SK-N-SH (cell line): Measurements from ENCODE around the gene CRISP2. TPM values are rescaled to one million over a fixed set of nuclear protein-coding genes. Genes with fewer than 3 reads are reported as not detected.

Source experiments
- CTCF ChIA-PET: fragments of 300-600, 350-600 bp; formaldehyde crosslinking; extraction: SDS; loops from one replicate; lab custom pipeline; 2021; lab: Yijun Ruan, JAX
- POLR2A ChIA-PET: fragments of 350-600 bp; sonication (Branson Sonifier 250); formaldehyde crosslinking; extraction: SDS; loops from one replicate; lab custom pipeline; 2020; ENCODE audit warnings: antibody characterized with exemption, inconsistent platforms; lab: Yijun Ruan, JAX
- DNase-seq: peaks from one replicate; pipeline ENCODE4 v3.0.0; 2012
- H2AFZ ChIP-seq: fragments of 200-600 bp; sonication (generic); 2 replicates; pipeline ENCODE4 v1.8.1; 2016; ENCODE audit warnings: antibody characterized with exemption, mild to moderate bottlenecking, low read depth
- H3F3A ChIP-seq: fragments of 200-600 bp; sonication (generic); replicated peaks from 2 replicates; pipeline ENCODE3; 2016; ENCODE audit warnings: antibody characterized with exemption, mild to moderate bottlenecking; ENCODE audit not compliant: insufficient read depth
- H3K27ac ChIP-seq, 2 experiments: fragments of 200-500 bp in 1 of 2; fragments of 200-600 bp in 1 of 2; sonication (Bioruptor generic) in 1 of 2; sonication (generic), shearing (Covaris generic) in 1 of 2; 2 replicates each; pipeline versions ENCODE4 v1.5.1 to v1.6.1; 2014 to 2016; ENCODE audit warnings: low read depth in 2 of 2, inconsistent platforms in 1 of 2, low read length in 1 of 2, mild to moderate bottlenecking in 1 of 2, mixed read lengths in 1 of 2
- H3K27me3 ChIP-seq: fragments of 200-600 bp; sonication (generic), shearing (Covaris generic); 2 replicates; pipeline ENCODE4 v1.6.1; 2016; ENCODE audit warnings: mixed run types; ENCODE audit not compliant: insufficient read depth
- H3K36me3 ChIP-seq, 2 experiments: fragments of 200-500 bp in 1 of 2; fragments of 200-600 bp in 1 of 2; sonication (Bioruptor generic) in 1 of 2; sonication (generic) in 1 of 2; replicated peaks in 1 of 2; 2 replicates each; pipeline versions ENCODE3 to v1.5.1; 2014 to 2016; ENCODE audit warnings: low read length in 1 of 2, mild to moderate bottlenecking in 1 of 2; ENCODE audit not compliant: insufficient read depth in 2 of 2, control insufficient read depth in 1 of 2
- H3K4me1 ChIP-seq, 2 experiments: fragments of 200-500 bp in 1 of 2; fragments of 200-600 bp in 1 of 2; sonication (Bioruptor generic) in 1 of 2; sonication (generic), shearing (Covaris generic) in 1 of 2; 2 replicates each; pipeline versions ENCODE4 v1.5.1 to v1.6.1; 2014 to 2016; ENCODE audit warnings: low read depth in 1 of 2, low read length in 1 of 2, mixed run types in 1 of 2; ENCODE audit not compliant: insufficient read depth in 2 of 2, control insufficient read depth in 1 of 2
- H3K4me2 ChIP-seq: fragments of 200-600 bp; sonication (generic), shearing (Covaris generic); 2 replicates; pipeline ENCODE4 v1.6.1; 2017; ENCODE audit warnings: mixed run types
- H3K4me3 ChIP-seq, 2 experiments: fragments of 200-500 bp in 1 of 2; fragments of 200-600 bp in 1 of 2; sonication (Bioruptor generic) in 1 of 2; sonication (generic), shearing (Covaris generic) in 1 of 2; 2 replicates each; pipeline versions ENCODE4 v1.5.1 to v1.8.1; 2014 to 2016; ENCODE audit warnings: low read depth in 2 of 2, inconsistent platforms in 1 of 2, low read length in 1 of 2, mild to moderate bottlenecking in 1 of 2, mixed read lengths in 1 of 2, moderate library complexity in 1 of 2
- H3K79me2 ChIP-seq: fragments of 200-600 bp; sonication (generic); 2 replicates; pipeline ENCODE4 v1.8.1; 2017; ENCODE audit warnings: mild to moderate bottlenecking; ENCODE audit not compliant: insufficient read depth
- H3K9ac ChIP-seq: fragments of 200-600 bp; sonication (generic); 2 replicates; pipeline ENCODE4 v1.6.1; 2017; ENCODE audit warnings: mixed run types
- H3K9me2 ChIP-seq: fragments of 200-600 bp; sonication (generic); 2 replicates; pipeline ENCODE4 v1.6.1; 2017; ENCODE audit warnings: mixed run types
- H3K9me3 ChIP-seq: fragments of 200-600 bp; sonication (generic); 2 replicates; pipeline ENCODE4 v1.6.1; 2017; ENCODE audit warnings: mixed run types, mild to moderate bottlenecking, moderate library complexity
- H4K20me1 ChIP-seq: fragments of 200-600 bp; sonication (generic); 2 replicates; pipeline ENCODE4 v1.6.1; 2017; ENCODE audit warnings: mild to moderate bottlenecking, mixed run types; ENCODE audit not compliant: insufficient read depth
- EP300 ChIP-seq, 2 experiments: IDR thresholded peaks; 2 replicates each; pipeline versions ENCODE4 v1.4.0 to v1.6.1; 2012; ENCODE audit warnings: borderline replicate concordance in 1 of 2, low read depth in 1 of 2, low read length in 1 of 2
- EZH2phosphoT487 ChIP-seq: fragments of 200-600 bp; sonication (generic); IDR thresholded peaks from 2 replicates; pipeline ENCODE4 v1.6.1; 2017; ENCODE audit warnings: low read depth, mixed run types, mild to moderate bottlenecking, antibody characterized with exemption, moderate library complexity, borderline replicate concordance
- FOSL2 ChIP-seq: IDR thresholded peaks from 2 replicates; pipeline ENCODE4 v1.4.0; 2012; ENCODE audit warnings: low read depth, mild to moderate bottlenecking, moderate library complexity, borderline replicate concordance
- FOXJ3 ChIP-seq: sonication (generic); formaldehyde crosslinking; IDR thresholded peaks from 2 replicates; pipeline ENCODE4 v1.5.1; 2020; ENCODE audit warnings: mild to moderate bottlenecking, missing genetic modification reagents
- GABPA ChIP-seq: IDR thresholded peaks from 2 replicates; pipeline ENCODE4 v1.4.0; 2012; ENCODE audit warnings: low read depth, mild to moderate bottlenecking
- GATA2 ChIP-seq: sonication (generic); formaldehyde crosslinking; IDR thresholded peaks from 2 replicates; pipeline ENCODE4 v1.5.0; 2020; ENCODE audit warnings: mild to moderate bottlenecking, missing genetic modification reagents
- JUND ChIP-seq: IDR thresholded peaks from 2 replicates; pipeline ENCODE4 v1.4.0; 2012
- MEF2A ChIP-seq: IDR thresholded peaks from 2 replicates; pipeline ENCODE4 v1.4.0; 2012; ENCODE audit warnings: low read depth, borderline replicate concordance
- NRF1 ChIP-seq: IDR thresholded peaks from 2 replicates; pipeline ENCODE4 v1.6.1; 2012; ENCODE audit warnings: low read depth, mild to moderate bottlenecking, low read length
- POLR2AphosphoS5 ChIP-seq: IDR thresholded peaks from 2 replicates; pipeline ENCODE4 v1.6.1; 2012; ENCODE audit warnings: low read depth, low read length
- RFX5 ChIP-seq: IDR thresholded peaks from 2 replicates; pipeline ENCODE4 v1.6.1; 2012; ENCODE audit warnings: mild to moderate bottlenecking, improper control_type of control experiment, low read length
- SIN3A ChIP-seq: IDR thresholded peaks from 2 replicates; pipeline ENCODE4 v1.6.1; 2012; ENCODE audit warnings: low read depth, mild to moderate bottlenecking, low read length, moderate library complexity, borderline replicate concordance
- SMC3 ChIP-seq: IDR thresholded peaks from 2 replicates; pipeline ENCODE4 v1.6.1; 2012; ENCODE audit warnings: low read depth, low read length, improper control_type of control experiment
- TCF12 ChIP-seq: IDR thresholded peaks from 2 replicates; pipeline ENCODE4 v1.4.0; 2012
- YY1 ChIP-seq: IDR thresholded peaks from 2 replicates; pipeline ENCODE4 v1.4.0; 2012; ENCODE audit warnings: low read depth, mild to moderate bottlenecking
- WGBS: methylation state at CpG from one replicate; pipeline ENCODE4 v1.1.6; 2017; ENCODE audit warnings: low lambda C conversion rate; 5-methylcytosine and 5-hydroxymethylcytosine counted together
- polyA plus RNA-seq, 3 experiments: library from polyadenylated mRNA; depleted of rRNA; stranded (reverse); fragments of >200 nt; gene quantifications; 2 replicates each; pipeline ENCODE4 v1.2.3, GENCODE V29; 2012
- TF ChIP-seq, protein P1 (sequence below): fragments of 200-600 bp; sonication (generic); IDR thresholded peaks from 2 replicates; pipeline ENCODE4 v1.6.1; 2017; ENCODE audit warnings: antibody characterized with exemption, mild to moderate bottlenecking, moderate library complexity
- TF ChIP-seq, protein P2 (sequence below): IDR thresholded peaks from 2 replicates; pipeline ENCODE4 v1.4.0; 2012; ENCODE audit warnings: low read depth, borderline replicate concordance
- TF ChIP-seq, protein P3 (sequence below): IDR thresholded peaks from 2 replicates; pipeline ENCODE4; 2012
- TF ChIP-seq, protein P4 (sequence below): IDR thresholded peaks from 2 replicates; pipeline ENCODE4 v1.4.0; 2012; ENCODE audit warnings: low read depth
- TF ChIP-seq, protein P5 (sequence below): IDR thresholded peaks from 2 replicates; pipeline ENCODE4 v1.4.0; 2012; ENCODE audit warnings: low read depth, borderline replicate concordance

Gene CRISP2
- polyA plus RNA-seq, 1 of the 3 experiments (the other 2 are of a cell fraction): not detected

DNA sequence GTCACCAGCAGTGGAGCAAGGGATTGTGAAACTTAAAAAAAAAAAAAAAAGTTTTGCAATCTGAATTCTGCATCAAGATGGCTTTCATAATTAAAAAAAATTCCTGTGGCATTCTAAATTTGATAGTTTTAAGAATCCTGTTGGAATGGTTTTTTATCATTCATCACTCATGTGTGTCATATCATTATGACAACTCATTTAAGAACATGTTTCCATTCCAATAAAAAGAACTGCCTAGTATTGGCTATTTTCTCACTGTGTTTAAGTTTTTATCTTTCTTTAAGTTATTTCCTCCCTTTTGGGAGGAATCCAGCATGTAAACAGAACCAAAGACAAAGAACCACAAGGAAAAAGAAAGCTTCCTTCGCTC lies 50.5 kb downstream of the CRISP2 start (continued):
- TF ChIP-seq EP300 (IDR thresholded peaks at IDR 0.05; ENCODE audit: borderline replicate concordance in 1 of 2, low read depth in 1 of 2, low read length in 1 of 2): no peak
- TF ChIP-seq FOXJ3 (CRISPR knock-in tag): no peak
- TF ChIP-seq, protein P1, sequence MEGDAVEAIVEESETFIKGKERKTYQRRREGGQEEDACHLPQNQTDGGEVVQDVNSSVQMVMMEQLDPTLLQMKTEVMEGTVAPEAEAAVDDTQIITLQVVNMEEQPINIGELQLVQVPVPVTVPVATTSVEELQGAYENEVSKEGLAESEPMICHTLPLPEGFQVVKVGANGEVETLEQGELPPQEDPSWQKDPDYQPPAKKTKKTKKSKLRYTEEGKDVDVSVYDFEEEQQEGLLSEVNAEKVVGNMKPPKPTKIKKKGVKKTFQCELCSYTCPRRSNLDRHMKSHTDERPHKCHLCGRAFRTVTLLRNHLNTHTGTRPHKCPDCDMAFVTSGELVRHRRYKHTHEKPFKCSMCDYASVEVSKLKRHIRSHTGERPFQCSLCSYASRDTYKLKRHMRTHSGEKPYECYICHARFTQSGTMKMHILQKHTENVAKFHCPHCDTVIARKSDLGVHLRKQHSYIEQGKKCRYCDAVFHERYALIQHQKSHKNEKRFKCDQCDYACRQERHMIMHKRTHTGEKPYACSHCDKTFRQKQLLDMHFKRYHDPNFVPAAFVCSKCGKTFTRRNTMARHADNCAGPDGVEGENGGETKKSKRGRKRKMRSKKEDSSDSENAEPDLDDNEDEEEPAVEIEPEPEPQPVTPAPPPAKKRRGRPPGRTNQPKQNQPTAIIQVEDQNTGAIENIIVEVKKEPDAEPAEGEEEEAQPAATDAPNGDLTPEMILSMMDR: no peak
- TF ChIP-seq, protein P2, sequence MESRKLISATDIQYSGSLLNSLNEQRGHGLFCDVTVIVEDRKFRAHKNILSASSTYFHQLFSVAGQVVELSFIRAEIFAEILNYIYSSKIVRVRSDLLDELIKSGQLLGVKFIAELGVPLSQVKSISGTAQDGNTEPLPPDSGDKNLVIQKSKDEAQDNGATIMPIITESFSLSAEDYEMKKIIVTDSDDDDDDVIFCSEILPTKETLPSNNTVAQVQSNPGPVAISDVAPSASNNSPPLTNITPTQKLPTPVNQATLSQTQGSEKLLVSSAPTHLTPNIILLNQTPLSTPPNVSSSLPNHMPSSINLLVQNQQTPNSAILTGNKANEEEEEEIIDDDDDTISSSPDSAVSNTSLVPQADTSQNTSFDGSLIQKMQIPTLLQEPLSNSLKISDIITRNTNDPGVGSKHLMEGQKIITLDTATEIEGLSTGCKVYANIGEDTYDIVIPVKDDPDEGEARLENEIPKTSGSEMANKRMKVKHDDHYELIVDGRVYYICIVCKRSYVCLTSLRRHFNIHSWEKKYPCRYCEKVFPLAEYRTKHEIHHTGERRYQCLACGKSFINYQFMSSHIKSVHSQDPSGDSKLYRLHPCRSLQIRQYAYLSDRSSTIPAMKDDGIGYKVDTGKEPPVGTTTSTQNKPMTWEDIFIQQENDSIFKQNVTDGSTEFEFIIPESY: no peak
- TF ChIP-seq TCF12: no peak
- TF ChIP-seq YY1: no peak
- no peak for TF ChIP-seq SMC3
- no peak for TF ChIP-seq SIN3A

DNA sequence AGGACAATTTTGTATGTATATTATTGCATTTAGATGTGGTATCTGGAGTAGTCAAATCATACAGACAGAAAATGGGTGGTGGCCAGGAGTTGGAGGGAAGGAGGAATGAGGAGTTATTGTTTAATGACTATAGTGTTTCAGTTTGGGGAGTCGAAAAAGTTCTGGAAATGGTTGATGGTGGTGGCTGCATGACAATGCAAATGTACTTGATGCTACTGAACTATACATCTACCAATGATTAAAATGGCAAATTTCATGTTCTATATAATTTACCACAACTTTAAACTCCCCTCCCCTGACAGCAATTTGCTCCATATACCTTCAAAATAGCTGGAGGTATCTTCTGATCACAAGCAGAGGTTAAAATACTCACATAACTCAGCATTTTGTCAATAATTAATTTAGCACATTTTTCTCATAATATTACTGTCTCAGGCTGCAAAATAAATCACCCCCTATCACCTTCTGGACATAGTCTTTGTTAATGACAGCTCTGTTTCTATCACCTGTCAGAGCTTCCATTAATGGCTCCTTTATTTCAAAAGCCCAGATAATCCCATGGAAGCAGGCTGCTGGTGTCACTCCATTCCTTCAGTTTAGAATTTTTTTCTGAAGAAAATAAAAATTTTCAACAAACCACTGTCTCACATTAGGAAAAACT lies 51.0 kb downstream of the CRISP2 start:
- POLR2A ChIA-PET: no interaction called here
- Histone ChIP-seq H4K20me1 (no peaks in the 10 kb centered on the region), H3K4me2 (no peak overlapping the region), H3K9me3 (no peaks in the 10 kb centered on the region), H3K79me2 (no peaks in the 10 kb centered on the region), H3K27ac (no peak overlapping the region), H3K4me1 (no peaks in the 10 kb centered on the region), H3K27me3 (no peaks in the 10 kb centered on the region), H3K36me3 (no peaks in the 10 kb centered on the region), H3F3A (no peaks in the 10 kb centered on the region), H3K9me2 (no peaks in the 10 kb centered on the region), H2AFZ (no peak overlapping the region), H3K4me3 (no peak overlapping the region), H3K9ac (no peak overlapping the region)
- WGBS: 0% methylated on average over 1 of the region's 1 CpG
- CTCF ChIA-PET: no interaction called here
- TF ChIP-seq SIN3A: no peak
- TF ChIP-seq EZH2phosphoT487: no peak
- no peak for TF ChIP-seq SMC3
- TF ChIP-seq, protein P3, sequence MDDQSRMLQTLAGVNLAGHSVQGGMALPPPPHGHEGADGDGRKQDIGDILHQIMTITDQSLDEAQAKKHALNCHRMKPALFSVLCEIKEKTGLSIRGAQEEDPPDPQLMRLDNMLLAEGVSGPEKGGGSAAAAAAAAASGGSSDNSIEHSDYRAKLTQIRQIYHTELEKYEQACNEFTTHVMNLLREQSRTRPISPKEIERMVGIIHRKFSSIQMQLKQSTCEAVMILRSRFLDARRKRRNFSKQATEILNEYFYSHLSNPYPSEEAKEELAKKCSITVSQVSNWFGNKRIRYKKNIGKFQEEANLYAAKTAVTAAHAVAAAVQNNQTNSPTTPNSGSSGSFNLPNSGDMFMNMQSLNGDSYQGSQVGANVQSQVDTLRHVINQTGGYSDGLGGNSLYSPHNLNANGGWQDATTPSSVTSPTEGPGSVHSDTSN: no peak
- TF ChIP-seq, protein P4, sequence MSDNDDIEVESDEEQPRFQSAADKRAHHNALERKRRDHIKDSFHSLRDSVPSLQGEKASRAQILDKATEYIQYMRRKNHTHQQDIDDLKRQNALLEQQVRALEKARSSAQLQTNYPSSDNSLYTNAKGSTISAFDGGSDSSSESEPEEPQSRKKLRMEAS: no peak
- TF ChIP-seq, protein P5, sequence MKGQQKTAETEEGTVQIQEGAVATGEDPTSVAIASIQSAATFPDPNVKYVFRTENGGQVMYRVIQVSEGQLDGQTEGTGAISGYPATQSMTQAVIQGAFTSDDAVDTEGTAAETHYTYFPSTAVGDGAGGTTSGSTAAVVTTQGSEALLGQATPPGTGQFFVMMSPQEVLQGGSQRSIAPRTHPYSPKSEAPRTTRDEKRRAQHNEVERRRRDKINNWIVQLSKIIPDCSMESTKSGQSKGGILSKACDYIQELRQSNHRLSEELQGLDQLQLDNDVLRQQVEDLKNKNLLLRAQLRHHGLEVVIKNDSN: no peak
- no peak for TF ChIP-seq NRF1
- TF ChIP-seq, protein P2: no peak
- TF ChIP-seq MEF2A: no peak
- no peak for TF ChIP-seq RFX5
- no peak for TF ChIP-seq FOSL2
- no peak for TF ChIP-seq FOXJ3 (CRISPR knock-in tag)
- TF ChIP-seq GATA2: no peak
- no peak for TF ChIP-seq POLR2AphosphoS5
- TF ChIP-seq EP300 (IDR thresholded peaks at IDR 0.05; ENCODE audit: borderline replicate concordance in 1 of 2, low read depth in 1 of 2, low read length in 1 of 2): no peak
- no peak for TF ChIP-seq JUND
- no peak for TF ChIP-seq GABPA
- no peak for DNase-seq
